ENCODE results near the gene UBE2E2. TPM values are rescaled to one million over a fixed set of nuclear protein-coding genes. Genes with fewer than 3 reads are reported as not detected.

UBE2E2 gene
- total RNA-seq, 1 experiment from 2014 or later: 9.5 TPM

GRCh38 chr3:23276913-23277658 is 74.0 kb downstream of the UBE2E2 start:
- no peak for DNase-seq (ENCODE audit: low spot score)

- no peak for DNase-seq (ENCODE audit: low spot score)
Measured at GRCh38 chr3:23277688-23278087, 74.6 kb downstream of the UBE2E2 start.

- DNase-seq (ENCODE audit: low spot score): no peak
Measured at GRCh38 chr3:23283625-23284024, 80.5 kb downstream of the UBE2E2 start.

DNA sequence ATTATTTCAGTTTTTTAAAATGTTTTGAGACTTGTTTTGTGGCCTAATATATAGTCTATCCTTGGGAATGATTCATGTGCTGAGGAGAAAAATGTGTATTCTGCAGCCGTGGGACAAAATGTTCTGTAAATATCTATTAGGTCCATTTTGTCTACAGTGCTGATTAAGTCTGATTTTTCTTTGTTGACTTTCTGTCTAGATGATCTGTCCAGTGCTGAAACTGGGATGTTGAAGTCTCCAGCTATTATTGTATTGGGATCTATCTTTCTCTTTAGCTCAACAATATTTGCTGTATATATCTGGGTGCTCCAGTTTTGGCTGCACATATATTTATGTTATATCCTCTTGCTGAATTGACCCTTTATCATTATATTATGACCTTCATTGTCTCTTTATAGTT is 85.2 kb downstream of the UBE2E2 start:
- no peak for DNase-seq (ENCODE audit: low spot score)

- DNase-seq (ENCODE audit: low spot score): no peak
Measured at GRCh38 chr3:23288715-23289114, 85.6 kb downstream of the UBE2E2 start.

- no peak for DNase-seq (ENCODE audit: low spot score)
Measured at GRCh38 chr3:23292432-23292831, 89.3 kb downstream of the UBE2E2 start.

DNA sequence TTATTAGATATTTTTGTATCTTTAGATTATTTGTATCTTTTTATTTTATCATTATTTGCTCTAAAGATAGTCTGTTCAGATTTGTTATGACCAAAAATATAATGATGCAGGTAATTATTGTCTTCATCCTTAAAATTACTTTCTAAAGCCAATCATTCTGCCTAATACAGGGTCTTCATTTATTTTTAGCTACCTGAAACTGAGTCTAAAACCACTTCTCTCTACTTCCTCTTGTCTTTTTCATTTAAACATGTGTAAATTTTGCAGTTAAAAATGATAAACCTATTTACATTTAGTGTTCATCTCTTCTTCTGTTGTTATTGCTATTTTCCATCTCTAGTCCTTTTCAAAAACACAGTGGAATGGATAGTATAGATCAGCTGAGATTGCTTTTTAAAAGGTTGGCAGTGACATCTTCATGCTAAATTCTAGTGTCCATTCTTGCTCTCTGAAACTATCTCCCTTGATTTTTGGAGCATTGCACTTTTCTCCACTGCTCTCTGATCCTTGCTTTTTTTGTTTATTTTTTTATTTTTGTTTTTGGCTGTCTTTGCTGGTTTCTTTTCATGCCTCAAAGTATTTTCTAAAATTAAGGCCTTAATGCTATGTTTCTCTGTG is 91.8 kb downstream of the UBE2E2 start:
- DNase-seq (ENCODE audit: low spot score): no peak

GRCh38 chr3:23301819-23302218 is 98.7 kb downstream of the UBE2E2 start:
- DNase-seq (ENCODE audit: low spot score): no peak

DNA sequence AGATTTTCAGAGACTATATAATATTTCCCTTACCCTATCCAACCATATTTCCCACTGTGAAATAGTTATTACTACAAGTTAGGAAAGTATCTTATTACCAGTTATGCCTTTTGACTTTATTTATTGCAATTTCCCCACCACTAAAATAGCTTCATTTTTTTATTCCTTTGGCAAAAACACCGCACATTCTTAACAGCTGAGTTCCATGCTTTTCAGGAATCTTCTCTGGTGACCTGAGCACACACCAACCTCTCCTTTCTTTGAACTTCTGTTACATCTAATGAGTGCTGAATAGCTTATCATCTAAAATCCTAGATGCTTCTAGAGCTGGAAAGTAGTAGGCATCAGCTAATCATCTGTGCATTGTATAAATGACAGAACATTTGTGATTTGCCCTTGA is 99.1 kb downstream of the UBE2E2 start:
- no peak for DNase-seq (ENCODE audit: low spot score)

GRCh38 chr3:23303601-23304217 is 100.6 kb downstream of the UBE2E2 start:
- no peak for DNase-seq (ENCODE audit: low spot score)

DNA sequence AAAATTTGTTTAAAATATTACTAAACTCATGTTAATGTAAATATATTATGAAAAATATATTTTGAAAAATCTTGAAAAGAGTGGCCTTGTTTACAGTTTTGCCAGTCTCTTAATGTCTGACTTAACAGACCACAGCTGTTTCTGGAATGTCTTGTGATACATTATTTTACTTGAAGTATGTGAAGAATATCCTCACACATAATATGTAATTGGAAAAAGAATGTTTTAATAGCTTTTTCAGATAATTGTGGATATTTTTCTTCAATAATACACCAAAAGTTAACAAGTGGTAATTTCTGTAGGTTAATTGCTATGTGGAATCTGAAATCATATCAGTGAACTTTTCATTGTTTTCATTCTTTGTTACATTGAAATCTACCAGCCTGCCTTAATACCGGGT is 101.3 kb downstream of the UBE2E2 start:
- DNase-seq (ENCODE audit: low spot score): no peak

- DNase-seq (ENCODE audit: low spot score): no peak
Measured at GRCh38 chr3:23308986-23309625, 106.0 kb downstream of the UBE2E2 start.

- DNase-seq (ENCODE audit: low spot score): no peak
Measured at GRCh38 chr3:23312866-23313265, 109.7 kb downstream of the UBE2E2 start.

DNA sequence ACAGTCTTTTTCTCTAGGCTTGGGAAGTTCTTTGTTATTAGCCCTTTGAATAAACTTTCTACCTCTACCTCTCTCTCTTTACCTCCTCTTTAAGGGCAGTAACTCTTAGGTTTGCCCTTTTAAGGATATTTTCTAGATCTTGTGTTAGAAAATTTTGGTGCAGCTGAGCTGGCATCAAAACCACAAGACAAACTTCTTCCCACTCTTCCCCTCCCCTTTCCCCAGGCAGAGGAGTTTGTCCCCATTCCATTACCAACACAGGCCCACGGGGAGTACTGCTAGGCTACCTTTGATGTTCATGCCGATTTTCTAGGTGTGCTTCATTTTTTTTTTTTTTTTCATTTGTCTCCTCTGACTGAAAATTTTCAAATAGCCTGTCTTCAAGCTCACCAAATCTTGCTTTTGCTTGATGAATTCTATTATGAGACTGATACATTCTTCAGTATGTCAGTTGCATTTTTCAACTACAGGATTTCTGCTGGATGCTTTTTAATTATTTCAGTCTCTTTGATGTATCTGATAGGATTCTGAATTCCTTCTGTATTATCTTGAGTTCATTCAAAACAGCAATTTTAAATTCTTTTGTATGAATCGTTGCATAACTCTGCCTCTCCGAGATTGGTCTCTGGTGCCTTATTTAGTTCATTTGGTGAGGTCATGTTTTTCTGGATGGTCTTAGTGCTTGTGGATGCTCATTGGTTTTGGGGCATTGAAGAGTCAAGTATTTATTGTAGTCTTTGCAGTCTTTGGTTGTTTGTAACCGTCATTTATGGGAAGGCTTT is 112.0 kb downstream of the UBE2E2 start:
- peak; percentile 5 for DNase-seq (ENCODE audit: low spot score)

GRCh38 chr3:23316924-23317323 is 113.8 kb downstream of the UBE2E2 start:
- no peak for DNase-seq (ENCODE audit: low spot score)

DNA sequence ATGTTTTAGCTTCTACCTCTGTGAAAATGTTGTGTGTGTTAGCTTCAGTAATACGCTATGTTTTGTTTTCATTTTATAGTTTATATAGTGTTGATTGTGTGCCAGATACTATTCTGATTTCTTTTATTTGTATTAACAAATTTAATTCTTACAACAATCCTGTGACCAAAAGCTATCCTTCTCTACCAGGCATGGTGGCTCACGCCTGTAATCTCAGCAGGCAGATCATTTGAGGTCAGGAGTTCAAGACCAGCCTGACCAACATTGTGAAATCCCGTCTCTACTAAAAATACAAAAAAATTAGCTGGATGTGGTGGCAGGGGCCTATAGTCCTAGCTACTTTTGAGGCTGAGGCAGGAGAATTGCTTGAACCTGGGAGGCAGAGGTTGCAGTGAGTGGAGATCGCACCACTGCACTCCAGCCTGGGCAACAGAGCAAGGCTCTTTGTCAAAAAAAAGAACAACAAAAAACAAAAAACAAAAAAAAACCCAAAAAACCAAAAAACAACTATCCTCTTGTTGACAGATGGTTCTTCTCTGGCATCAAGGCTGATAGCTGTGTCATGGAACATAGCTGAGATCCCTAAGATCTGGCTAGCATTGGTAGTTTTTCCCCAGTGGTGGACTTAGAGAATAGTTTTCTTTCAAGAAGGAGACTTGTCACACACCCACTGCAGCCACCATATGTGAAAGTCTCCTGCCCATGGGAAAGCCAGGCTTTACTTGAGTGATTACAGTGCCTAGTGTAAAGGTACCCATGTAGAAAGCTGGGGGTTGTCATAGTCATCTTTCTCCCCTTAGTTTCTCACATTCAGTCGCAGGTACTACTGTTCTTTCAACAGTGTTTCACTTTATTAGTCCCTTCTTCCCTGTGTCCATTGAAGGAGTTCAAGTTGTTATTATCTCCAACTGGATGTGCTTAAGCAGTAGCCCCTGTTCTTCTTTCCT is 116.5 kb downstream of the UBE2E2 start:
- DNase-seq (ENCODE audit: low spot score): no peak

- DNase-seq (ENCODE audit: low spot score): no peak
Measured at GRCh38 chr3:23320586-23321570, 117.8 kb downstream of the UBE2E2 start.

DNA sequence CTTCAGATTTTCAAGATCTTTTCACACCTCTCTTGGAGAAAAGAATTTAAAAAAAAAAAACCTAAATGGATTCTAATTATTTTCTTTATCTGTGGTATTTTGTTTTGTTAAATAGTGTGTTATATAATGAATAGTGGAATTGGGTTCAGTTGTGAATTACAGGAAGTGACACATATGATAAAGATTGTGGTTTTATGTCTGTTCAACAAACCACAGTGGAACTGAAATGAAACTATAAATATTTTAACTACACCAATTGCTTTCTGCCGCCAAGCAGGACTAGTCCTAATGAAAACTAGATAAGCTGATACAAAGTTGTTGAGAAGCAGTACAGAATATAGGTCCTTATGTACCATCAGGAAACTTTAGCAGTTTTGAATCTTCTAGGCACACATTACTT is 121.6 kb downstream of the UBE2E2 start:
- DNase-seq (ENCODE audit: low spot score): peak; percentile 75

DNA sequence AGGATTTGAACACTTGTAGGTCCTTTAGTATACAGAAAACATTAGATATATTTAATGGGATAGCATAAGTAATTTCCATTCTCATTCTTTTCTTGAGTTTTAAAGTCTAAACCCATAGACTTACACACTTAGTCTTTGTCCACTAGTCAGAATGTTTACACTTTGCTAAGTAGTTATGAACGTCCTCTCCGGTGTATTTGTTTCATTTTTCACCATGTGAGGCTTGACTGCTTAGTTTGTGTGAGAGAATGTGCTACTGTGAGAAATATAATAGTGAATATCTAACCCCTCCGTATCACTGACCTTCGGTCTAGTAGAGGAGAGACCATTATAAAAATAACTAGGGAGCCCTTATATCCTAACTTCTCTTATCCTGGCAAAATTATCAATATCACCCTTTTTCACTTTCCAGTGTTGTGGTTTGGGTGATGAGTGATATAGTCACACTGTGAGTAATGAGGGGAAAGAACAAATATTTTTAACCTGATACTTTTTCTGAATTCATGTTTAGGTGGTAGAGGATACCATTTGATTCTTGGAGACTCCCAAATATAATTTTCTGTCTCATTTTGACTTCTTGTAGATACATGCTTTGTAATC is 122.4 kb downstream of the UBE2E2 start:
- DNase-seq (ENCODE audit: low spot score): peak; percentile 10
